HEK293 (cell line): ENCODE data around the gene SPACDR.

Source experiments
- BCL11B ChIP-seq: fragments of 450-650 bp; formaldehyde crosslinking; IDR thresholded peaks from 2 replicates; pipeline ENCODE4 v1.5.1; 2016; ENCODE audit warnings: low read depth, missing biosample characterization, missing genetic modification characterization
- ELK4 ChIP-seq: IDR thresholded peaks from 2 replicates; pipeline ENCODE4 v1.6.1; 2011; ENCODE audit warnings: mild to moderate bottlenecking, low read depth, low read length, borderline replicate concordance
- GLI2 ChIP-seq: fragments of 450-650 bp; formaldehyde crosslinking; IDR thresholded peaks from 2 replicates; pipeline ENCODE4; 2017; ENCODE audit warnings: missing biosample characterization, missing genetic modification characterization, low read depth, borderline replicate concordance
- HOXC10 ChIP-seq: sonication (generic); formaldehyde crosslinking; IDR thresholded peaks from 2 replicates; pipeline ENCODE4 v1.8.1; 2023; ENCODE audit warnings: mild to moderate bottlenecking, missing genetic modification reagents
- IKZF3 ChIP-seq: fragments of 450-650 bp; IDR thresholded peaks from 2 replicates; pipeline ENCODE4 v1.5.0; 2018; ENCODE audit warnings: missing biosample characterization, mild to moderate bottlenecking, missing genetic modification characterization, moderate library complexity
- MEIS1 ChIP-seq: sonication (generic); formaldehyde crosslinking; IDR thresholded peaks from 2 replicates; pipeline ENCODE4 v1.8.1; 2022; ENCODE audit warnings: missing genetic modification reagents, mild to moderate bottlenecking, borderline replicate concordance
- PRDM10 ChIP-seq: fragments of 450-650 bp; formaldehyde crosslinking; IDR thresholded peaks from 2 replicates; pipeline ENCODE4 v1.5.1; 2016; ENCODE audit warnings: missing biosample characterization, missing genetic modification characterization
- SP7 ChIP-seq: fragments of 450-650 bp; formaldehyde crosslinking; IDR thresholded peaks from 2 replicates; pipeline ENCODE4 v1.5.1; 2016; ENCODE audit warnings: missing biosample characterization, missing genetic modification characterization
- ZBTB10 ChIP-seq: fragments of 450-650 bp; formaldehyde crosslinking; IDR thresholded peaks from 2 replicates; pipeline ENCODE4 v1.5.1; 2016; ENCODE audit warnings: missing biosample characterization, missing genetic modification characterization
- ZBTB26 ChIP-seq: fragments of 450-650 bp; formaldehyde crosslinking; optimal IDR thresholded peaks from 2 replicates; pipeline ENCODE3; 2016; ENCODE audit warnings: missing biosample characterization, mild to moderate bottlenecking, missing genetic modification characterization
- ZBTB44 ChIP-seq: fragments of 450-650 bp; IDR thresholded peaks from 2 replicates; pipeline ENCODE4 v1.5.1; 2018; ENCODE audit warnings: missing biosample characterization, mild to moderate bottlenecking, missing genetic modification characterization
- ZBTB48 ChIP-seq: fragments of 450-650 bp; formaldehyde crosslinking; IDR thresholded peaks from 2 replicates; pipeline ENCODE4 v1.5.1; 2016; ENCODE audit warnings: missing biosample characterization, missing genetic modification characterization
- ZNF121 ChIP-seq: fragments of 450-650 bp; formaldehyde crosslinking; IDR thresholded peaks from 2 replicates; pipeline ENCODE4 v1.5.1; 2016; ENCODE audit warnings: missing biosample characterization, missing genetic modification characterization
- ZNF223 ChIP-seq: fragments of 450-650 bp; formaldehyde crosslinking; IDR thresholded peaks from 2 replicates; pipeline ENCODE4 v1.5.1; 2016; ENCODE audit warnings: missing biosample characterization, missing genetic modification characterization
- ZNF24 ChIP-seq: fragments of 450-650 bp; formaldehyde crosslinking; IDR thresholded peaks from 2 replicates; pipeline ENCODE4 v1.5.1; 2016; ENCODE audit warnings: missing biosample characterization, missing genetic modification characterization
- ZNF391 ChIP-seq: fragments of 450-650 bp; formaldehyde crosslinking; IDR thresholded peaks from 2 replicates; pipeline ENCODE4 v1.5.1; 2016; ENCODE audit warnings: low read depth, missing biosample characterization, missing genetic modification characterization, borderline replicate concordance
- ZNF473 ChIP-seq: fragments of 450-650 bp; formaldehyde crosslinking; IDR thresholded peaks from 2 replicates; pipeline ENCODE4 v1.5.1; 2017; ENCODE audit warnings: missing biosample characterization, missing genetic modification characterization
- ZNF501 ChIP-seq: fragments of 450-650 bp; formaldehyde crosslinking; IDR thresholded peaks from 2 replicates; pipeline ENCODE4 v1.5.1; 2016; ENCODE audit warnings: missing biosample characterization, missing genetic modification characterization
- ZNF510 ChIP-seq: fragments of 450-650 bp; formaldehyde crosslinking; IDR thresholded peaks from 2 replicates; pipeline ENCODE4 v1.5.1; 2018; ENCODE audit warnings: mild to moderate bottlenecking, missing genetic modification characterization, missing biosample characterization; ENCODE audit not compliant: insufficient replicate concordance
- ZNF513 ChIP-seq: fragments of 450-650 bp; IDR thresholded peaks from 2 replicates; pipeline ENCODE4 v1.5.1; 2018; ENCODE audit warnings: missing biosample characterization, missing genetic modification characterization
- ZNF548 ChIP-seq: fragments of 450-650 bp; formaldehyde crosslinking; IDR thresholded peaks from 2 replicates; pipeline ENCODE4 v1.5.1; 2016; ENCODE audit warnings: missing biosample characterization, missing genetic modification characterization
- ZNF571 ChIP-seq: fragments of 450-650 bp; formaldehyde crosslinking; IDR thresholded peaks from 2 replicates; pipeline ENCODE4 v1.5.0; 2017; ENCODE audit warnings: missing biosample characterization, missing genetic modification characterization
- ZNF626 ChIP-seq: fragments of 450-650 bp; sonication (Bioruptor Pico); formaldehyde crosslinking; IDR thresholded peaks from 2 replicates; pipeline ENCODE4 v1.5.1; 2018; ENCODE audit warnings: missing biosample characterization, missing genetic modification characterization, inconsistent platforms
- ZNF791 ChIP-seq: fragments of 450-650 bp; formaldehyde crosslinking; IDR thresholded peaks from 2 replicates; pipeline ENCODE4 v1.5.1; 2016; ENCODE audit warnings: missing biosample characterization, missing genetic modification characterization
- ZSCAN4 ChIP-seq: fragments of 450-650 bp; formaldehyde crosslinking; IDR thresholded peaks from 2 replicates; pipeline ENCODE4 v1.5.1; 2017; ENCODE audit warnings: missing biosample characterization, missing genetic modification characterization
- ZXDB ChIP-seq: fragments of 450-650 bp; formaldehyde crosslinking; IDR thresholded peaks from 2 replicates; pipeline ENCODE4 v1.5.1; 2016; ENCODE audit warnings: missing biosample characterization, missing genetic modification characterization

The SPACDR gene

GRCh38 chr7:100428967-100429636 lies 35.0 kb downstream of the SPACDR start (continued):
- TF ChIP-seq ZSCAN4 (tag by site-specific recombination) (peak; percentile 9; the same call in 1 of the 2 replicates), ZXDB (tag by site-specific recombination) (peak; percentile 43), HOXC10 (CRISPR knock-in tag) (no peak), ZNF548 (no peak), ZNF121 (tag by site-specific recombination) (no peak), ZNF791 (no peak), ZBTB10 (tag by site-specific recombination) (peak; percentile 8), ZNF513 (tag by site-specific recombination) (no peak), SP7 (tag by site-specific recombination) (no peak; the same call in 1 of the 2 replicates), ZNF501 (tag by site-specific recombination) (peak; percentile 11; the same call in 1 of the 2 replicates), ZBTB26 (tag by site-specific recombination) (no peak), BCL11B (tag by site-specific recombination) (peak; percentile 87; the same call in 1 of the 2 replicates), ZBTB44 (0 out of 2 replicates have a peak, but pooled peaks have one; percentile 40), ZBTB48 (tag by site-specific recombination) (no peak; the same call in 1 of the 2 replicates), ZNF473 (no peak), ZNF571 (tag by site-specific recombination) (no peak), IKZF3 (tag by site-specific recombination) (peak; percentile 82), ZNF24 (tag by site-specific recombination) (no peak), MEIS1 (CRISPR knock-in tag) (no peak), ZNF391 (tag by site-specific recombination) (peak; percentile 98), GLI2 (tag by site-specific recombination) (no peak), ZNF510 (tag by site-specific recombination) (no peak), ZNF626 (no peak), ELK4 (no peak), ZNF223 (tag by site-specific recombination) (no peak), PRDM10 (tag by site-specific recombination) (no peak; the same call in 1 of the 2 replicates)
